Activated T-cell treated with anti-CD3 and anti-CD28 coated beads, Interleukin-2, amount 50 U/mL, for 72 hours (primary cell): Measurements from ENCODE around the gene RFNG. TPM values are rescaled to one million over a fixed set of nuclear protein-coding genes. Genes with fewer than 3 reads are reported as not detected.

Experiments
- ATAC-seq, 2 donors: fragments of 150-1000 bp; cut with Tn5 transposase; replicated peaks in 1 of 2; 2 replicates each; pipeline ENCODE4 v1.10.0; 2021; ENCODE audit warnings: moderate library complexity in 2 of 2, mild to moderate bottlenecking in 1 of 2
- DNase-seq, 2 donors: peaks; one replicate each; pipeline ENCODE4 v3.0.0; 2021 to 2022; ENCODE audit warnings: mixed read lengths in 1 of 2
- H3K27ac Mint-ChIP-seq: one replicate; pipeline ENCODE4 v1.8.0; 2022; ENCODE audit warnings: mild to moderate bottlenecking, moderate library complexity, mixed read lengths
- H3K27me3 Mint-ChIP-seq: one replicate; pipeline ENCODE4 v1.8.0; 2022; ENCODE audit warnings: low read depth, mixed read lengths
- H3K36me3 Mint-ChIP-seq, 2 donors: one replicate each; pipeline ENCODE4 v1.8.0; 2022; ENCODE audit warnings: mixed read lengths in 2 of 2, mild to moderate bottlenecking in 1 of 2; ENCODE audit not compliant: insufficient read depth in 2 of 2
- H3K4me1 Mint-ChIP-seq: one replicate; pipeline ENCODE4 v1.8.0; 2022; ENCODE audit warnings: low read depth, mixed read lengths
- H3K4me3 Mint-ChIP-seq, 2 donors: one replicate each; pipeline ENCODE4 v1.8.0; 2022; ENCODE audit warnings: mild to moderate bottlenecking in 2 of 2, mixed read lengths in 2 of 2, moderate library complexity in 2 of 2
- H3K9me3 Mint-ChIP-seq, 2 donors: one replicate each; pipeline ENCODE4 v1.8.0; 2022; ENCODE audit warnings: mixed read lengths in 2 of 2
- total RNA-seq, 2 donors: library from RNA; stranded (reverse); gene quantifications; one replicate each; pipeline ENCODE4 v1.2.3, GENCODE V29; 2022

RFNG gene
- total RNA-seq, 2 donors from 2014 or later: 31.0 to 42.2 TPM

DNA sequence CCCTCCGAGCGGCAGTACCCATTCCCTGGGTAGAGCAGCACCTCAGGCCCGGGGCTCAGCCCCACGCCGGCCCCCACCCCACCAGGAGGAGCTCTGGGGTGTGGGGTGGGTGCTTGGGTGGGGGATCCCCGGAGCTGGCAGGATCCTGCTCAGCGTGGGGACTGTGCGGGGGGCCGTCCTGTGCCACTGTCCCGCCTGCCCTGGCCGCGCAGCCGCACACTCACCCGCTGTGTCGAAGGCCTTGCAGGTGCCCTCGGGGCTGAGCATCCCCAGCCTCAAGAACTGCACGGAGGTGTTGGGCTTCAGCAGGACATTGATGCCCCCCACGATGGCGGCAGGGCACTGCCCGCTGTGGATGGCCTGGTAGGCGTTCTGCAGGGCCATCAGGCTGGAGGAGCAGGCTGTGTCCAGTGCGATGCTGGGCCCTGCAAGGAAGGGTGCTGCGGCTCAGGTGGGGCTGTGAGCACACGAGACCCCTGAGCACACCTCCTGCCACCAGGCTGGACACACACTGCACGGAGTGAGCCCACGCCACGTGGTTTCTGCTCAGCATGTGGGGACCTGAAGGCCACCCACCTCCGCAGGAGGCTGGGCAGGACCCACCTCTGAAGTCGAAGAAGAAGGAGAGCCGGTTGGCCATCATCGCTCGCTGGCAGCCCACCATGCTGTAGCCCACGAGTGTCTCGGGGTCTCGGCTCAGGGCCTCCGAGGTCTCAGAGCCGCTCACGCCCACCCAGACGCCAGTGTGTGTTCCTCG is 41.6 kb upstream of the RFNG start:
- DNase-seq (no peak), ATAC-seq (no peak)
- Mint-ChIP-seq H3K4me1 (peaks cover 14% of the 10 kb centered on the region), H3K27me3 (no peaks in the 10 kb centered on the region), H3K4me3 (no peak overlapping the region), H3K27ac (no peak overlapping the region), H3K9me3 (no peaks in the 10 kb centered on the region), H3K36me3 (peaks cover 0 to 1% of the 10 kb centered on the region in 2 donors)

DNA sequence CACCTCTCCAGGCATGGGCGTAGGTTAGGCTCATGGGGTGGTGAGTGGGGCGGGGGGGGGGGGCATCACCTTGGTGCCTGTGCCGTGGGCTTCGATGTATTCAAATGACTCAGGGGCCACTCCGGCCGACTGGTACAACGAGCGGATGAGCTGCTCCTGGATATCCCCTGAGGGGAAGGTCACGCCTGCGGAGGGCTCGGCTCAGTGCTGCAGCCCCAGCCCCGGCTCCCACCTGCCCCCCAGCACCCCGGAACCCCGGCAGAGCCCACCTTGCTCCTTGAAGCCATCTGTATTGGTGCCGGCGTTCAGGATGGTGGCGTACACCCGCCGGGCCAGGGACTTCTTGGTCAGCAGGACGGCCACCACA is 41.0 kb upstream of the RFNG start:
- ATAC-seq (no peak), DNase-seq (no peak)
- Mint-ChIP-seq H3K4me1 (peaks cover 14% of the 10 kb centered on the region), H3K4me3 (no peak overlapping the region), H3K9me3 (no peaks in the 10 kb centered on the region), H3K27me3 (no peaks in the 10 kb centered on the region), H3K36me3 (peaks cover 1 to 2% of the 10 kb centered on the region in 2 donors), H3K27ac (no peak overlapping the region)

DNA sequence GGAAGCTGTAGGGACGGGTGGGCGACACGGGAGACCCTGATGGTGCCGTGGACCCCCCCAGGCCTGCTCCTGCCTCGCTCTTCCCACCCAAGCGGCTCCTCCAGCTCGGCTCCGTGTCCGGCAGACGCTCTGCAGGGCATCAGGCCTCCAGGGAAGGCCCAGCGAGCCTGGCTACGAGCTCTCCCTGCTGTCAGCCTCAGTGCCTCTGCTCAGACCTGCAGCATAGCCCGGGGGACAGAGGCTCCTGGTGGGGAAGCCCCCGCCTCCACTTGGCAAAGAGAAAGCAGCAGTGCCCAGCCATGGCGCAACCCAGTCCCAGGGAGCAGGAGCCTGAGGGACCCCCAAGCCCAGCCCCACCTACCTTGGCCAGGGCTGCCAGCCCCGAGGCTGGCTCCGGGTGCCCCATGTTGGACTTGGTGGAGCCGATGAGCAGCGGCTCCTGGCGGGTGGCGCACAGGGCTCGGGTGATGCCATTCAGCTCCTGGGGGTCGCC is 40.5 kb upstream of the RFNG start:
- H3K27me3 Mint-ChIP-seq: no peaks in the 10 kb centered on the region
- H3K4me1 Mint-ChIP-seq: peaks cover 14% of the 10 kb centered on the region
- H3K4me3 Mint-ChIP-seq: no peak overlapping the region
- no peak for ATAC-seq
- no peak for DNase-seq
- H3K36me3 Mint-ChIP-seq: peaks cover 1 to 2% of the 10 kb centered on the region in 2 donors
- no peaks in the 10 kb centered on the region for H3K9me3 Mint-ChIP-seq
- no peak overlapping the region for H3K27ac Mint-ChIP-seq

DNA sequence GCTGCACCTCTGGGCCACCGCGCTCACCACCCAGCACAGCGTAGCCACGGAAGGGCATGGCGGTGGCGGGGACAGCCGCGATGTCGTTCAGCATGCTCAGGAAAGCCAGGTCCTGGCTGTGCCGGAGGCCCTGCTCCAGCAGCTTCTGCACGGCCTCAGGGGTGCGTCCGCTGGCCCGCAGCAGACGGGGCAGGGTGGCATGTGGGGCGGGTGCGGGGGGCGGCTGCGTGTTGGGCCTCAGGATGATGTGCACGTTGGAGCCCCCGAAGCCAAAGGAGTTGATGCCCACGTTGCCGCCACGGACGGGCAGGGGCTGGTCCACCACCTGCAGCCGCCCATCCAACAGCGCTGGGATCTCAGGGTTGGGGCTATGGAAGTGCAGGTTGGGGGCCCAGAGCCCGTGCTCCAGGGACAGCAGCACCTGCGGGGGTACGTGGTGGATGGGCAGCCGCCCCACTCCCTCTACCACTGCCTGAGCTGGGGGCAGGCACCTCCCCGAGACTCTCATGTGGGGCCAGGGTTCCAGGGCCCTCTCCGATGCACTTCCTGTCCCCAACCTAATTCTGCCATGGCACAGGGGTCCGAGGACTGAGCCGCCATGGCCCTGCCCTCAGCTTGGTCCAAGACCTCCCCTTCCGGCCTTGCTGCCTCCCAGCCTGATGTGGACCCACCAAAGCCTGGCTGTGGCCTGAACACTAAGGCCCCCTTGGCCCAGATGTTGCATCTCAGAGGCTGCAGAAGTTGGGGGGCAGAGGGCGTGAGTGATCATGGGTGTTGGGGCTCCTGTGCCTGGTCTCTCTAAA is 39.9 kb upstream of the RFNG start:
- H3K27me3 Mint-ChIP-seq: no peaks in the 10 kb centered on the region
- ATAC-seq (no peak), DNase-seq (no peak)
- peaks cover 9% of the 10 kb centered on the region for H3K4me1 Mint-ChIP-seq
- no peaks in the 10 kb centered on the region for H3K9me3 Mint-ChIP-seq
- no peak overlapping the region for H3K4me3 Mint-ChIP-seq
- H3K36me3 Mint-ChIP-seq: peaks cover 1 to 2% of the 10 kb centered on the region in 2 donors
- H3K27ac Mint-ChIP-seq: no peak overlapping the region

DNA sequence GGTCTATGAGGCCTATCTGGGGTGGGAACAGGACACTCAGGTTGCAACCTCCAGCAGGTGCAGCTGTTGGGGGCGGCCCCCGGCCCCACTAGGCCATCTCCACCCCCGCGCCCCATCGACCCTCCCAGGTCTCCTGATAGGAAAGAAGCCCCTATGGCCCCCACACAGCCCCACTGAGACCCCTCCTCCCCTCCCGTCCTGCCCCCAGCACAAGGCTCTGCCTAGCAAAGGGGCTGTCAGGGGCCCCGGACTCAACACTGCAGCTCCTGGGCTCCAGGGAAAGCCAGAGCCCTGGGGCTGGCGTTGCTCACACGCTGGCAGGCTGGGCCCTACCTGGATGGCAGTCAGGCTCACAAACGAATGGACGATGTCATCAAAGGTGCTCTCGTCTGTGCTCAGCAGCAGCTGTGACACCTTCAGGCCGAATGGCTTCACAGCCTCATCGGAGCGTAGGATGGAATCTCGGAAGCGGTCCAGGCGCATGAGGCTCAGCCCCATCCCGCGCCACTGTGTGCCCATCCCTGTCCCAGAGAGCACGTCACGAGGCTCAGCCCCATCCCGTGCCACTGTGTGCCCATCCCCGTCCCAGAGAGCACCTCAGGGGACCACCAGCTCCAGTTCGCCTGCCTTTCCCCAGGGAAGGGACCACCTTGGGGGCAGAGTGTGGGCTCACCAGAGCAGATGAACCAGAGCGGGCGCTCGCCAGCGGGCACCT is 39.1 kb upstream of the RFNG start:
- Mint-ChIP-seq H3K27me3 (no peaks in the 10 kb centered on the region), H3K4me3 (no peak overlapping the region), H3K27ac (no peak overlapping the region), H3K9me3 (no peaks in the 10 kb centered on the region), H3K36me3 (peaks cover 1 to 2% of the 10 kb centered on the region in 2 donors), H3K4me1 (peaks cover 2% of the 10 kb centered on the region)
- no peak for ATAC-seq
- DNase-seq: no peak

- H3K9me3 Mint-ChIP-seq: no peaks in the 10 kb centered on the region
- H3K27ac Mint-ChIP-seq: no peak overlapping the region
- H3K4me1 Mint-ChIP-seq: no peaks in the 10 kb centered on the region
- ATAC-seq (no peak), DNase-seq (no peak)
- H3K36me3 Mint-ChIP-seq: peaks cover 1 to 2% of the 10 kb centered on the region in 2 donors
- H3K4me3 Mint-ChIP-seq: no peak overlapping the region
- H3K27me3 Mint-ChIP-seq: no peaks in the 10 kb centered on the region
Observed at GRCh38 chr17:82089723-82090548, 38.3 kb upstream of the RFNG start.

- Mint-ChIP-seq H3K27me3 (no peaks in the 10 kb centered on the region), H3K9me3 (no peaks in the 10 kb centered on the region), H3K36me3 (peaks cover 1 to 2% of the 10 kb centered on the region in 2 donors), H3K27ac (no peak overlapping the region), H3K4me1 (no peaks in the 10 kb centered on the region), H3K4me3 (no peak overlapping the region)
- no peak for DNase-seq
- ATAC-seq: no peak
Observed at GRCh38 chr17:82088838-82089722, 37.5 kb upstream of the RFNG start.

DNA sequence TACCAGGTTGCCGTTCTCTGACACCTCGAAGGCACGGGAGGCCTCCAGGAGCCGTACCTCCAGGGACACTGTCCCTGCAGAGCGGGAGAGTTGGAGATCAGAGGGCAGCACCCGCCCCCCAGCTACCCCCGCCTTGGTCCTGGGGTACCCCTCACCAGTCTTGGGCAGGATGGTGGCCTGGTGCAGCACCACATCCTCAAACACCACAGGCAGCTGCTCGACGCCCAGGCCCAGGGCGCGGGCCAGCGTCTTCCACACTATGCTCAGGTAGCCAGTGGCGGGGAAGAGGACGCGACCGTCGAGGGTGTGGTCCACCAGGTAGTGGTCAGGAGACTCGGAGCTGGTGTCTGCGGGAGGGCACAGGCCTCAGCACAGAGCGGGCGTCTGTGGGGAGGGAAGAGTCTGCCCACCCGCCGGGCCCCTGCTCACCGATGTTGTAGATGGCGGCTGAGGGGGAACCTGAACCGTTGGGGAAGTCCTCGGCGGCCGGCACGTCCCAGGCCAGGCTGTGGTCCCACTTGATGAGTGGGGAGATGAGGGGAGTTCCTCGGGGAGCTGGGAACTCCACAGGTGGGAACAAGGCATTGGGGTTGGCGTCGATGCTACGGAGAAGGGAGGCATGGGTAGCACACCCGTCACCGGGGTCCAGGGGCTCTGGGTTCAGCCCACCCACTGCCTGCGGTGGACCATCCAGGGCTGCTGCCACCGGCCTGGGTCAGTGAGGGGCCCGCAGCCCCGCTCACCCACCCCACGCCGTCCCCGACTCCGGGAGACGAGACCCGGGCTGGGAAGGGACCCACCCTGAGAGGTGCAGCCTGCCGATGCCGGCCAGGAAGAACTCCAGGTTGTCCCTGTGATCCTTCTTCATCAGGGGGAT is 36.6 kb upstream of the RFNG start:
- Mint-ChIP-seq H3K36me3 (peaks cover 1 to 2% of the 10 kb centered on the region in 2 donors), H3K27ac (no peak overlapping the region)

GRCh38 chr17:82086941-82087906 is 35.6 kb upstream of the RFNG start:
- H3K4me3 Mint-ChIP-seq: no peak overlapping the region
- H3K27ac Mint-ChIP-seq: no peak overlapping the region
- H3K27me3 Mint-ChIP-seq: no peaks in the 10 kb centered on the region
- H3K4me1 Mint-ChIP-seq: no peaks in the 10 kb centered on the region
- no peaks in the 10 kb centered on the region for H3K9me3 Mint-ChIP-seq
- H3K36me3 Mint-ChIP-seq: peaks cover 2 to 3% of the 10 kb centered on the region in 2 donors
- ATAC-seq (no peak), DNase-seq (no peak)

More for the DNA sequence above, 36.6 kb upstream of the RFNG start:
- DNase-seq (no peak), ATAC-seq (no peak)
- Mint-ChIP-seq H3K27me3 (no peaks in the 10 kb centered on the region), H3K4me3 (no peak overlapping the region), H3K9me3 (no peaks in the 10 kb centered on the region), H3K4me1 (no peaks in the 10 kb centered on the region)

GRCh38 chr17:82085931-82086764 is 34.5 kb upstream of the RFNG start:
- Mint-ChIP-seq H3K36me3 (peaks cover 2 to 3% of the 10 kb centered on the region in 2 donors), H3K27me3 (no peaks in the 10 kb centered on the region), H3K9me3 (no peaks in the 10 kb centered on the region), H3K4me3 (no peak overlapping the region), H3K27ac (no peak overlapping the region), H3K4me1 (no peaks in the 10 kb centered on the region)
- ATAC-seq (no peak), DNase-seq (no peak)
